Rectal smooth muscle tissue (tissue), 1 donor: ENCODE results near the gene CNOT9.
A peak's percentile ranks its signal among the peaks of the same experiment; 100 is the strongest.
"Not testable (repeated sequence)": the region's sequence is repeated elsewhere in the genome, so short reads cannot be mapped to it uniquely, and the experiment has no call there.

Experiments used
- H3K27ac ChIP-seq: one replicate; pipeline ENCODE4 v1.7.0; 2013; ENCODE audit warnings: low read depth, low read length, inconsistent platforms
- H3K27me3 ChIP-seq: one replicate; pipeline ENCODE4 v1.7.0; 2013; ENCODE audit warnings: low read length; ENCODE audit not compliant: control insufficient read depth, insufficient read depth
- H3K36me3 ChIP-seq: one replicate; pipeline ENCODE4 v1.7.0; 2013; ENCODE audit warnings: low read length; ENCODE audit not compliant: control insufficient read depth, insufficient read depth
- H3K4me1 ChIP-seq: one replicate; pipeline ENCODE4 v1.7.0; 2013; ENCODE audit warnings: low read length; ENCODE audit not compliant: control insufficient read depth, insufficient read depth
- H3K4me3 ChIP-seq: one replicate; pipeline ENCODE4 v1.7.0; 2013; ENCODE audit warnings: low read length
- H3K9ac ChIP-seq: one replicate; pipeline ENCODE4 v1.7.0; 2013; ENCODE audit warnings: low read length

Gene CNOT9

GRCh38 chr2:218568190-218569037, at the start of gene CNOT9, which contains the start of gene USP37:
Gene CNOT9 (plus strand): TSS chr2:218568839. CDS start chr2:218568955, 116 bp downstream.
Gene USP37 (minus strand): TSS chr2:218568351. CDS start chr2:218558653, 9,698 bp downstream.
- Histone ChIP-seq H3K4me3 (peak within 1 kb of the TSS; percentile 94), H3K27ac (peak within 1 kb of the TSS; percentile 93), H3K4me1 (peaks cover 22% of the 10 kb centered on the region), H3K27me3 (no peaks in the 10 kb centered on the region), H3K9ac (peak within 1 kb of the TSS; percentile 81), H3K36me3 (no peaks in the 10 kb centered on the region)

- Histone ChIP-seq H3K27me3 (no peaks in the 10 kb centered on the region), H3K4me3 (no peak overlapping the region), H3K36me3 (no peaks in the 10 kb centered on the region), H3K9ac (no peak overlapping the region), H3K4me1 (no peaks in the 10 kb centered on the region), H3K27ac (no peak overlapping the region)
Measured at GRCh38 chr2:218518876-218519275, 49.8 kb upstream of the CNOT9 start.

- no peak overlapping the region for H3K9ac ChIP-seq
- H3K27ac ChIP-seq, result no peak overlapping the region
- no peaks in the 10 kb centered on the region for H3K27me3 ChIP-seq
- H3K36me3 ChIP-seq, result peaks cover 7% of the 10 kb centered on the region
- no peaks in the 10 kb centered on the region for H3K4me1 ChIP-seq
- H3K4me3 ChIP-seq, result no peak overlapping the region
Measured at GRCh38 chr2:218523651-218524050, 45.0 kb upstream of the CNOT9 start.

GRCh38 chr2:218528409-218528808, 40.2 kb upstream of the CNOT9 start:
- not testable (repeated sequence) for H3K4me1 ChIP-seq, H3K27ac ChIP-seq, H3K4me3 ChIP-seq, H3K27me3 ChIP-seq, H3K9ac ChIP-seq, H3K36me3 ChIP-seq

- peaks cover 10% of the 10 kb centered on the region for H3K36me3 ChIP-seq
- H3K27ac ChIP-seq, result no peak overlapping the region
- H3K4me1 ChIP-seq, result no peaks in the 10 kb centered on the region
- H3K4me3 ChIP-seq, result no peak overlapping the region
- no peaks in the 10 kb centered on the region for H3K27me3 ChIP-seq
- no peak overlapping the region for H3K9ac ChIP-seq
Measured at GRCh38 chr2:218529990-218530389, 38.6 kb upstream of the CNOT9 start.

GRCh38 chr2:218536804-218537494, 31.7 kb upstream of the CNOT9 start:
- Histone ChIP-seq H3K36me3 (peaks cover 7% of the 10 kb centered on the region), H3K4me1 (no peaks in the 10 kb centered on the region), H3K4me3 (no peak overlapping the region), H3K27me3 (no peaks in the 10 kb centered on the region), H3K9ac (no peak overlapping the region), H3K27ac (no peak overlapping the region)

GRCh38 chr2:218540015-218540414, 28.6 kb upstream of the CNOT9 start:
- Histone ChIP-seq H3K9ac (no peak overlapping the region), H3K4me1 (no peaks in the 10 kb centered on the region), H3K27ac (no peak overlapping the region), H3K4me3 (no peak overlapping the region), H3K36me3 (peaks cover 12% of the 10 kb centered on the region), H3K27me3 (no peaks in the 10 kb centered on the region)

GRCh38 chr2:218546012-218546411, 22.6 kb upstream of the CNOT9 start:
- Histone ChIP-seq H3K9ac (no peak overlapping the region), H3K36me3 (peaks cover 14% of the 10 kb centered on the region), H3K4me3 (no peak overlapping the region), H3K27me3 (no peaks in the 10 kb centered on the region), H3K27ac (no peak overlapping the region), H3K4me1 (no peaks in the 10 kb centered on the region)

- Histone ChIP-seq H3K27me3 (no peaks in the 10 kb centered on the region), H3K4me1 (no peaks in the 10 kb centered on the region), H3K36me3 (peaks cover 12% of the 10 kb centered on the region), H3K27ac (no peak overlapping the region), H3K4me3 (no peak overlapping the region), H3K9ac (no peak overlapping the region)
Measured at GRCh38 chr2:218547511-218547910, 21.1 kb upstream of the CNOT9 start.

- Histone ChIP-seq H3K36me3 (peaks cover 16% of the 10 kb centered on the region), H3K4me1 (no peaks in the 10 kb centered on the region), H3K9ac (no peak overlapping the region), H3K4me3 (no peak overlapping the region), H3K27ac (no peak overlapping the region), H3K27me3 (no peaks in the 10 kb centered on the region)
Measured at GRCh38 chr2:218547978-218548377, 20.7 kb upstream of the CNOT9 start.

GRCh38 chr2:218554225-218554624, 14.4 kb upstream of the CNOT9 start:
- H3K9ac ChIP-seq, H3K4me1 ChIP-seq, H3K27me3 ChIP-seq, H3K27ac ChIP-seq, H3K4me3 ChIP-seq: not testable (repeated sequence)
- peaks cover 20% of the 10 kb centered on the region for H3K36me3 ChIP-seq

GRCh38 chr2:218555527-218555926, 13.1 kb upstream of the CNOT9 start:
- H3K36me3 ChIP-seq, result peaks cover 21% of the 10 kb centered on the region
- H3K9ac ChIP-seq, result no peak overlapping the region
- H3K27ac ChIP-seq, result no peak overlapping the region
- H3K27me3 ChIP-seq, result no peaks in the 10 kb centered on the region
- no peaks in the 10 kb centered on the region for H3K4me1 ChIP-seq
- H3K4me3 ChIP-seq, result no peak overlapping the region
